ENCODE measurements around the gene RNF5. TPM values are rescaled to one million over a fixed set of nuclear protein-coding genes. Genes with fewer than 3 reads are reported as not detected.

RNF5 gene
- total RNA-seq, 1 donor from 2014 or later, result 78.1 TPM

DNA sequence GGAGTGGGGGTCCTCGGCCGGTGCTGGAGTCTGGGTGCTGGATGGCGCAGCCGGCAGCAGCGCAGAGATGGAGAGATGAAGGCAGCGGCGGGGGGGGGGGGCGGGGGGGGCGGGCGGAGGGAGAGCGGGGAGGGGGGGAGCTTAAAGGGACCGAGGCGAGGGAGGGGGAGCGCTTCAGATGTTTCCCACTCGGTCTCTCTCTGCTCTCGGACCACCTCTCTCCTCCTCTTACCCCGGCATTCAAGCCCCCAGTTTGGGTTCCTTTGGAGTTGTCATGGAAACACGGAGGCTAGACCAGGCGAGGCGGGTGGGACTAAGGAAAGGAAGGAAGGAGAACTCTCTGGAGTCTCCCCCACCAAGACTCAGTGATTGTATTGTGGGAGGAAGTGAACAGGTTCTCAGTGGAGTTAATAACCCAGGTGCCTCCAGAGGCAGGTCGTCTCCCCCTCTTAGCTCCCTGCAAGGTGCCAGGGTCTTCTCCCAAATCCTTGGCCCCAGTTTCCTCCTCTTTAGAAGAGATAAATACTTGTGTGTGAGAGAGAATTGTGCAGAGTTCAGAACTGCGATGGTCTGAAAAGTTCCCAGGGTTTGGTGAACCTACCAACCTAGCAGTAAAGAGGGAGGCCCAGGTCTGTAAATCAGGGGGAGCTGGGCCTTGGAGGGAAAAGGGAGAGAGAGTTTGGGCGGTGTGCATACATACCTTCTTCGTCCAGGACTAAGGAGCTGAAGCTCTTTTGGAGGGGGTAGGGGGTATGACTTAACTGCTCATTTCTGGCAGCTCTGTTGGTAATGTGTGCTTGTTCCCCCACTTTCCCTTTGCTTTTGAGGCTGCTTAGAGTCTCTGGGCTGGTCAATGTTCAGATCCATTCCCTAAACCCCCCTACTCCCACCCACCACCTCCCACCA, 26.1 kb upstream of the RNF5 start, which contains the start of gene PRRT1:
Gene PRRT1 (minus strand): TSS at position 77 of the 906 bp plus-strand sequence. CDS start 112 bp downstream, outside the sequence.
- DNase-seq (ENCODE audit: low read depth), result no peak

DNA sequence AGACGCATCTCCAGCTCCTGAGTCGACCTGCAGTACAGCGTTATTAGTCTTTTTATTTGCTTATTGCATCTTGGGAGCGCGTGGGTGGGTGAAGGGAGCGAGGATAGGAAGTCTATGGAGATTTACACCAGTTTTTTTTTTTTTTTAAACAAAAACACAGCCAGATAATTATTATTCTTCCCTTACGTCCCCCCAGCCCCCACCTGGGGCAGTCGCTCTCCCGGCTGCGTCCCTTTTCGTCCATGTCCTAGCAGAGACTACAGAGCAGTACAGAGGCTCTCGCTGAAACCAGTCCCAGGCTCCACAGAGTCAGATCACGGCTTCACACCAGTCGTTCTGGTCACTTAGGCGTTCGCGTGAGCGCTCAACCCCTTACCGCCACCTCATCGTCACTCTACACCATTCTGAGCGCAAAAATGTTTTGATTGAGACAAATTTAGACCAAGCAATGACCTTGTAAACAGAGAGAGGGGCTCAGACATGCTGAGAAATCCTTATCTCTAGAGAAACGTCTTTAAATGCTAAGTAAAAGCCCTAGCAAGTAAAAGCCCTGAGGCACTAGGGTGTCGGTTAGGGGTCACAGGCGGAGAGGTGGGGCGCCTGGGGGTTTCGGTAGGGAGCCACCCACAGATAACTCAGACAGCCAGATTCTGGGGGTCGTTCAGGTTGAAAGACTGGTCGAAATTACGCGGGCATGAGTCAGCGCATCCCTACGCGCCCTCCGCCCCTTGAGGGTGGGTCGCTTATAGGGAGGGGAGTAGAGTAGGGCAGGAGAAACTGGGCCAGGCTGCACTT, 25.2 kb upstream of the RNF5 start:
- DNase-seq (ENCODE audit: low read depth), result peak; percentile 16

DNA sequence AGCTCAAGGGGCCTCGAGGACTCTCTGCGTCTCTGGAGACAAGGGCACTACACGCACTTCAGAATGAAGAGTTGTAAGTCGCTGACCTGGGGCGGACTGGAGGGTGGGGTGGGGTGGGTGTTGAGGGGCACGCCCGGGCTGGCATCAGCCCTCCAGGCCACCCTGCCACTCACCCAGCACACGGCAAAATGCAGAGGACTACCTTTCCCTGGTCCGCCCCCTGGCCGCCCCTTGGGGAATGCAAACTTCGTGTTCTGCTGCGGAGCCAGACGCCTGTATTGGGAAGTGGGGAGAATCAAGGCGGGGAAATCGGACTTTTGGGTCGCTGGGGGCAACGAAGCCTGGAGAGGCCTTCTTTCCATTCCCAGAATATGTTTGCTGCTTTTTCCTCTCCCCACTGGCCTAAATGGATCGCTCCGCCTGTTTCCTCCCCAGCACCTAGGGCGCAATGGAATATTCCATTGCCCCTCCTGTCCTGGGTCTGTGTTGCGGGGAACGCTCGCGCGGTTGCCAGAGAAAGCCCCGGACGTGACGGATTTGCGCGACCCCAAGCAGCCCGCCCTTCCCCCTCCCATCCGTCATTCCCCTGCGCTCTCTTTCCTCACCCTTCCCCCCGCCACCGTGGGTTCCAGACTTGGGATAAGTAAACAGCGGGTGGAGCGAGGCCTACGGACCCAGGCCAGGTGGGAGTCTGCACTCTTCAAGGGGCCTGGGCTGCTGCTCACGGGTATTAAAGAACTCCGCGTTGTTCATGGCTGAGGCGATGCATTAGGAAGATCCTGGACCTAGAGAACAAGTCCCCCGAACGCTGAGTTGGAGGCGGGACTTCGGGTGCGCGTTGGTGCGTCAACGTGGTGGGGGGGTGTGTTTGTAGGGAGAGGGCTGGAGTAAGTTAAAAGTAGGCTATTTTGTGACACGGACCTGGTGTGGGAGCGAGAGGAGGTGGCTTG, 24.4 kb upstream of the RNF5 start, which contains the start of gene PPT2:
Gene PPT2 (plus strand): TSS at position 578 of the 950 bp plus-strand sequence. CDS start 454 bp downstream, outside the sequence.
- peak; percentile 94 for DNase-seq (ENCODE audit: low read depth)

DNA sequence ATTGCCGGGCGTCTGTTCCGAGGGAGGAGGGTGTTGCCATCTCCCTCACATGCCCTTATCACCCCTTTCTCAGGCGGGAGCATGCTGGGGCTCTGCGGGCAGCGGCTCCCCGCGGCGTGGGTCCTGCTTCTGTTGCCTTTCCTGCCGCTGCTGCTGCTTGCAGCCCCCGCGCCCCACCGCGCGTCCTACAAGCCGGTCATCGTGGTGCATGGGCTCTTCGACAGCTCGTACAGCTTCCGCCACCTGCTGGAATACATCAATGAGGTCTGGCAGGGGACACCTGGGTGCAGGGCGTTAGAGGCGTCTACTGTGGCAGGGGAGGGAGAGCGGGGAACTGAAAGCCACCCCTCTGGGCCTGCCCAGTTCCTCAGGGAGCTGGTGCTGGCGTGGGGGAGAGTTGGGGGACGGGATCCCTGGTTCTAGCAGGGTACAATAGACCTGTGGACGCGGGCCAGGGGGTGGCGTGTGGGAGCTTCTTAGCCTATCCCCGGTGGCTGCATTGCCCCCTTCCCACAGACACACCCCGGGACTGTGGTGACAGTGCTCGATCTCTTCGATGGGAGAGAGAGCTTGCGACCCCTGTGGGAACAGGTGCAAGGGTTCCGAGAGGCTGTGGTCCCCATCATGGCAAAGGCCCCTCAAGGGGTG, 23.6 kb upstream of the RNF5 start:
- peak; percentile 81 for DNase-seq (ENCODE audit: low read depth)

DNA sequence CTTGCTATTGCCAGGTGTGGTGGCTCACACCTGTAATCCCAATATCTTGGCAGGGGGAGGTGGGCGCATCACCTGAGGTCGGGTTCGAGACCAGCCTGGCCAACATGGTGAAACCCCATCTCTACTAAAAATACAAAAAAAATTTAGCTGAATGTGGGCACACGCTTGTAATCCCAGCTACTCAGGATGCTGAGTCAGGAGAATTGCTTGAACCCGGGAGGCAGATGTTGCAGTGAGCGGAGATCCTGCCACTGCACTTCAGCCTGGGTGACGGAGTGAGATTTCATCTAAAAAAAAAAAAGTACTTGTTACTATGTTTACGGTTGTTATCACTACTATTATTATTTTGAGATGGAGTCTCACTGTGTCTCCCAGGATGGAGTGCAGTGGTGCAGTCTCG, 21.3 kb upstream of the RNF5 start:
- DNase-seq (ENCODE audit: low read depth), result no peak

DNA sequence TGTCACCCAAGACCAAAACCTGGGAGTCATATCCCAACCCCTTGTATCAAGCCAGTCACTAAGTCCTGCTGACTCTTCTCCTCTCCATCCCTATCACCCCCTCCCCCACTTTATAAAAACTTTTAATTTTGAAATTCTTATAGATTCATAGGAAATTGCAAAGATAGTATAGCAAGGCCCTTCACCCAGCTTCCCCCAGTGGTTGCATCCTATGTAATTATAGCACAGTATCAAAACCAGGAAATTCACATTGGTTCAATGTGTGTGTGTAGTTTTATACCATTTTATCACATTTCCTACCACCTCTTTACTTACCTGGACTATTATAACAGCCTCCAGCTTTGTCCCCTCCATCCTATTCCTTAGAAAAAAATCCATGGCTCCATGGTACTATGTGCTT, 20.2 kb upstream of the RNF5 start:
- no peak for DNase-seq (ENCODE audit: low read depth)

DNA sequence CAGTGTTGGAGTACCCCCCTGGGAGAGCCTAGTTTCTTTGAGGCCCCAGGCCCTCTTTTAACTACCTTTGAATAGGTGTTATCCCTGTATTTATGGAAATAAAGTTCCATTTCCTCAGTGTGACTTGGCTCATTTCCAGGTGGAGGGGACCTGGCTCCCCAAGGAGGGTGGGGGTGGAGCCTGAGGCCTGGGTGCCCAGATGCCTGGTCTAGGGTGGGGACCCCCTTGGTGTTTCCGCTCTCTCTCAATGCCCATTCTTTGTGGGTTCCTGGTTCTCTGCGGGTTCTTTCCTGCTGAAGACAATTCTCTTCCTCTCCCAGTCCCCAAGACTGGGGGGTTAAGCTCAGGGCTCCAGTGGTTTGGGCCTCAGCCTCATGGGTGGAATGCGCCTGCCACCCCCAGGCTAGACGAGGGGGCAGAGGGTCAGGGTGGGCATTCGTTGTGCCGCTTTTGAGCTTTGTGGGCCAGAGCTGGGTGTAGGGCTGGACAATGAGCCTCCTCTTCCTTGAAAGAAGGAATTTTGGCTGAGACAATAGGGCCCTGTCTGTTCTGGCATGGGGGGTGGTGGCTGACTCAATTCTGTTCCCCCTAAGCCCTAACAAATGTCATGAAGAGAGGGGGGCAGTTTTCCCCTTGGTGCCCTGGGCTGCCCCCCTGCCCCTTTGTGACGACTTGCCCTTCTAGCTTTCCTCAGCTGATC, 14.5 kb upstream of the RNF5 start:
- no peak for DNase-seq (ENCODE audit: low read depth)

DNA sequence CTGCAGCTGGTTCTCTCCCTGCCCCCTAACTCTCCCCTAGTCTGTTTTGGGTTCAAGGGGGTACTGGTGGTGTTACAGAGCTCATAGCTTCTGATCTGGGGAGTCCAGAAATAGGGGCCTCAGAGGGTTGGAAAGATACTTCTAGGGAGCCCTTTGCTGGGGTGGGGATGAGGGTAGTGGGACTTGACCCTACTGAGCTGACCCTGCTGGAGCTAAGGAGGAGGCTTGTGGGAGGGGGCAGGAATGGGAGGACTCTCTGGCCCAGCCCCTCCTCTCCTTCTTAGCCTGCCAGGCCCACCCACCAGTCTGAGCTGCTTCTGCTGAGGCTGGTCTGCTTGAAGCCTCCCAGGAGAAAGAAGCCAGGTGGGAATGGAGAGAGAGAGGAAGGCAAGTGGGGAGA, 13.9 kb upstream of the RNF5 start, which contains the start of gene EGFL8:
Gene EGFL8 (plus strand): TSS at position 301 of the 400 bp plus-strand sequence. CDS start 1,571 bp downstream, outside the sequence.
- no peak for DNase-seq (ENCODE audit: low read depth)

DNA sequence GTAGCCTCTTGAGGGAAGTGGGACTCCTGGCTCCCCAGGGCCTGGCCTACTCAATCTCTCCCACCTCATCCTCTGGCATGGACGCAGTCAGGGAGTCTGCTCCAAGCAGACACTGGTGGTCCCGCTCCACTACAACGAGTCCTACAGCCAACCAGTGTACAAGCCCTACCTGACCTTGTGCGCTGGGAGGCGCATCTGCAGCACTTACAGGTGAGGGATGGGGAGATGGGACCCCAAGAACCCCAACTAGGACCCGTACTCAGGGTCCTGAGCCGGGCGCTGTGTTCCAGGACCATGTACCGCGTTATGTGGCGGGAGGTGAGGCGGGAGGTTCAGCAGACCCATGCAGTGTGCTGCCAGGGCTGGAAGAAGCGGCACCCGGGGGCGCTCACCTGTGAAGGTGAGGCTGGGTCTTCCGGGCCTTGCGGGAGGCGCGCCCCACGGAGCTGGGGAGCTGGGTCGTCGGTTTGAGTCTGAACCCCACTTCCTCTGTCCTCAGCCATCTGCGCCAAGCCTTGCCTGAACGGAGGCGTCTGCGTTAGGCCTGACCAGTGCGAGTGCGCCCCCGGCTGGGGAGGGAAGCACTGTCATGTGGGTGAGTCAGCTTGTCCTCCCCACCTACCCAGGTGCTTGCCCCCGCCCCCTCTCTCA, 11.7 kb upstream of the RNF5 start:
- no peak for DNase-seq (ENCODE audit: low read depth)

DNA sequence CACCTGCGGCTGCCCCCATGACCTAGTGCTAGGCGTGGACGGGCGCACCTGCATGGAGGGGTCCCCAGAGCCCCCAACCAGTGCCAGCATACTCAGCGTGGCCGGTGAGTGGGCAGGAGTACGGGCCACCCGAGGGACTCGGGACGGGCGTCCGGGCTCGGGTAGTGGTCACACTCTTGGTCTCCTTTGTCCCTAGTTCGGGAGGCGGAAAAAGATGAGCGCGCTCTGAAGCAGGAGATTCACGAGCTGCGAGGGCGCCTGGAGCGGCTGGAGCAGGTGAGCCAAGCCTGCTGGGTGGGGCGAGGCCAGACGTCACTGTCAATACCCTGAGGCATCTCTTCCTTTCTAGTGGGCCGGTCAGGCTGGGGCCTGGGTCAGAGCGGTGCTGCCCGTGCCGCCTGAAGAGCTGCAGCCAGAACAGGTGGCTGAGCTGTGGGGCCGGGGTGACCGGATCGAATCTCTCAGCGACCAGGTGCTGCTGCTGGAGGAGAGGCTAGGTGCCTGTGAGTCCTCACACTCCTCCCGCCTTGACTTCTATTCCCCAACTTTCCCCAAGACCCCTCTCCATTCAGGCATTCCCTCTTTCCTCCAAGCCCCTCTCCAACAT, 10.9 kb upstream of the RNF5 start:
- no peak for DNase-seq (ENCODE audit: low read depth)

DNA sequence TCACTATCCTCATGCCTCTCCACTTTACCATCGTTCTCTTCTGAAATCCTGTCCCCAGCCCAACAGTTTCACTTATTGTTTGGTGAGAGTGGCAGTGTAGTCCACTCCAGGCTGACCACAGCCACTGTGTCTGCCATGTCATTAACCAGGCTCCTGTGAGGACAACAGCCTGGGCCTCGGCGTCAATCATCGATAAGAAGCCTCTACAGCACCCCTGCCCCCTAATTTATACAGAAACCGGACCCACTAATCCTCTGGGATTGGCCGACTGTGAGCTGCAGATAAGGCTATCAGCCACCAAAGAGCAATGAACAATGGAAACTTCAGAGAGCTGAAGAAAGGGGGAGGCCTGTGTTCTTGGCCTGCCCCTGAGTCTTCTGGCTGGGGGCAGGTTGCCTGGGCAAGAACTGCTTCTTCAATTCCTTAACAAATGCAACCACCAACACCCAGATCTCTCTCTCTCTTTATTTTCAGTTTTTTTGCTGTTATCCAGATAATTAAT, 10.4 kb upstream of the RNF5 start:
- DNase-seq (ENCODE audit: low read depth), result no peak

DNA sequence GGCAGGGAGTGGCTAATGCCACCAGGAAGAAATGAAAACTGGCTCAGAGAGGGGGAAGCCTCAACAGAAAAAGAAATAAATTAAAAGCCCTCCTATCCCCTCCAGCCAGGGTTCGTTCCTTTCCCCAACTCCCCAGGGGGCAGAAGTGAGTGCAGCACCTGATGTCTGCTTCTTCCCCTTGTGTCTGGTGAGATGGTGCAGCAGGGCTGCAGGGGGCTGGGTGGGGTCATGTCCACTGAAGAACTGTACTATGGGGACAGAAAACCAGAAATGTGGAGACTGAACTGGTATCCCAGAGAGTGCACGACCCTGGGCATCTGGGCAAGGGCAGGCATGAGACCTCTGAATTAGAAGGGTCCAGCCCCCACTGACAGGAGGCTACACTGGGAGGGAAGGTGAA, 9.9 kb upstream of the RNF5 start:
- no peak for DNase-seq (ENCODE audit: low read depth)

DNA sequence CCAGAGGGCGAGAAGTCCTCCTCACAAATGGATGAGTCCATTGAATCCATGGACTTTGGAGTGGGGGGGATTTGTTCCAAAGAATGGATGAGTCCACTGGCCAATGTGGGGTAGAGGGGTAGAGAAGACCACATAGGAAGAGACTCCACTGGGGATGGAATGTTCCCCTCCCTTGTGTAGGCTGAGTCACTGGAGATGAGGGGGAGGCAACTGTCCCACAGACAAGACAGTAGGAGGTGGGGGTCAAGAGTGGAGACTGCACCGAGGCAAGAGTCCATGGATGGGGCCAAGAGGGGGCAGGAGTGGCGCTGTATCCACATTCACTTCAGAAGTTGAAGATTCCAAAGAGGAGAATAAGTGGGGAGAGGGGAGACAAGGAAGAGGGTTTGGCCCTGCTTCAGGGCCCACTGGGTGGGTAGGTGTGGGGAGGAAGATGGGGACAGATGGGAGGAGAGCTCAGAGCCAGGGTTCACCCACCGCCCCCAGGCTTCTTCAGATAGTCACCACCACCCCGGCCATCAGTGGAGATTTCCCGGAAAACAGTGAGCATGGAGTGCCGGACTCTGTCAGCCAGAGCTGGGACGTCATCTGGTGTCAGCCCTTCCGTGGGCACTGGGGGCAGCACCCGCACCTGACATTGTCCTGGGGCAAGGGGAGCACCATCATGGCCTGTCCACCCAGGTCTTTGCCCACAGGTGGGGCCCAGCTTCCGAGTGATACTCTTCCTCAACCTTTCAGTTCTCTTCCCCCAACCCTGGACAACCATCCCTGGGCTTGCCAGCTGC, 9.2 kb upstream of the RNF5 start:
- no peak for DNase-seq (ENCODE audit: low read depth)

DNA sequence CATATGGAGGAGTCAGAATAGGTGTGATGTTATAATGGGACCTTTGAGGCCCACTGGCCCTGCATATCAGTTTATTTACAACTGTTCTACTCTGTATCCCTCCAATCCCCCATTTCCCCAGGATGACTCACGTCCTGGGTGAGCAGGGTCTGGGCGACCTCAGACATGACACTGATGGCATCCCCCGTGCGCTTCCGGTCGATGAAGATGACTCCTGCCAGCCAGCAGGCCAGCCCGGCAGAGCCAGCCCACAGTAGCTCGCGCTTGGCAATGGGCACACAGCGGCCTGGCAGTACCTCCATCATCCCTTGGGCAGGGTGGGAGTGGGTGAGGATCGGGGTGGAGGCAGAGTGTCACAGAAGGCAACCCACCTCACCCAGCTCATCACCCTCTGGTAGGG, 7.9 kb upstream of the RNF5 start:
- DNase-seq (ENCODE audit: low read depth), result no peak

DNA sequence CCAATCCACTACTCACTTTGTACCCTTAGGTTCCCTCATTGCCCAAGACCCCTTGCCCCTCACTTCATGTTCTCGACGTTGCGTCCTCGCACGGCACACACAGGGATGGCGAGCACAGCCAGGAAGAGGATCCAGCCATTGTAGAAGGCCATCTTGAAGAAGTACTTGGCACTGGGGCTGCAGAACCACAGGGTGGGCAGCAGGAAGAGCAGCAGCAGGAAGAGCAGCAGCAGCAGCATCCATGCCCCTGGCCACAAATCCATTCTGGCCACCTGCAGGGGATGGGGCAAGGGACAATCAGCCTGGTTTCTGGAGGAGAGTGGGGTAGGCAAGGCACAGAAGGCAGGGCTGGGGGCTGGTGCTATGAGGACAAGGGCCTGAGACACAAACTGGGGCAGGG, 7.0 kb upstream of the RNF5 start:
- DNase-seq (ENCODE audit: low read depth), result no peak

DNA sequence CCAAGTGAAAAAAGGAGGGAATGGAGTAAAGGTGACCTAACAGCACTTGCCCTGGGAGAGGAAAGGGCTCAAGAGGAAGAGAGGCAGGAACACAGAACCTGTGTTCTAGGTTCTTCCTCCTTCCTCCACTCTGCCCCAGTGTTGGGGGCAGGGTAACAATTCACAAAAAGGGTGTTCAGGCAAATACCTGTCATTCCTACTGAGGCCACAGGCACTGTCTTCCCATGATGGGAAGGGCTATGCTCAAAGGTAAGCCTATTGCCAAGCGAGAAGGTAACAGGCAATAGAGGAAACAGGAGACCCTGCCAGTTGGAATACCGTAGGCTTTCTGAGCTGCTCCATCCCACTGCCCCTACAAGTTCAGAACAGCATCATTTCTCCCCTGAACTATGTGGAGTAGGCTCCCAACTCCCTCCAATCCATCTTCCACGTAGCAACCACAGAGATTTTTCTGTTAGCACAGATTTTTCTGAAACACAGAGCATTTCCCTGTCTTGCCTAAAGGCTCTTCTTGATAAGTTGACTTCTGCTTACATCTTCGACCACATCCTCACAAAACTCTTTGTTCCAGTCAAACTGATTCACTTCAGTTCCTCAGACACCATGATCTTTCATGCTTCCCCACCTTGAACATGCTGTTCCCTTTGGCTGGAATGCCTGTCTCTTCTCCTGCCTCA, 5.0 kb upstream of the RNF5 start:
- no peak for DNase-seq (ENCODE audit: low read depth)

DNA sequence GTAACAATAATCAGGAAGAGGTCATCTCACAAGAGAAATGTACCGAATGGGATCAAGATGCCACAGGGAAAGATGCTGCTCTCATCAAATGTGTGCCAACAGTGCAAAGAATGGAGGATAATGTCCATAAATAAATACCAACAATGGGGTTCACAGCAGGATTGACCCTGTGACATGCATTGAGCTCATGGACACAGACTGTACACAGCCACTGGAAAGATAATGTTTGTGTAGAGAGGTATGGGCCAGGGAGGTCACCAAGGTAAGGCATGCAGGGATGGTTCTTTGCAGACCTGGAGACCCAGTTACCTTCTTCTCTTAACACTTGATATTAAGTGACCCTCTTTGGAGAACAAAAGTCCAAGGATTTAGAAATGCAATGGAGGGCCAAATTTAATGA, 3.8 kb upstream of the RNF5 start:
- DNase-seq (ENCODE audit: low read depth), result no peak
